ENCODE results near the gene ZMYND8. TPM values are rescaled to one million over a fixed set of nuclear protein-coding genes. Genes with fewer than 3 reads are reported as not detected.

Gene ZMYND8
- total and polyA plus RNA-seq, 2 donors (not counting 3 experiments of a cell fraction or from before 2014, with no cell fraction given), result 30.6 to 75.2 TPM

- peaks cover 40 to 44% of the 10 kb centered on the region in 2 experiments for H3K36me3 ChIP-seq (ENCODE audit: control insufficient read depth in 2 of 2, extremely low read depth in 1 of 2, insufficient read depth in 2 of 2, low read length in 2 of 2)
- no peak overlapping the region for H3K4me3 ChIP-seq (replicated peaks in 1 of 3; ENCODE audit: insufficient read depth in 1 of 3, low read depth in 1 of 3, low read length in 3 of 3)
- no peak overlapping the region for H3K27ac ChIP-seq (ENCODE audit: insufficient read depth, low read depth, low read length)
- H3K9me3 ChIP-seq (replicated peaks; ENCODE audit: control insufficient read depth, insufficient read depth, low read length), result no peaks in the 10 kb centered on the region
- BruUV-seq (replicated peaks), result no TSS peak
- H3K4me2 ChIP-seq (ENCODE audit: insufficient read depth, low read length), result no peak overlapping the region
- intact Hi-C loops (cut with micrococcal nuclease) (no loop called here), dilution Hi-C loops (cut with MboI; ENCODE audit: extremely low pct_ligation_motif_present, low sequenced_read_pairs) (no loop called here)
- H3K79me2 ChIP-seq (ENCODE audit: control insufficient read depth, insufficient read depth, low read length), result peaks cover 6% of the 10 kb centered on the region
- CTCF ChIA-PET, result no interaction called here
- POLR2A ChIA-PET, result interaction anchor here (0.6 kb wide), 1 partner anchor 421 kb away, joined by 3 read pairs; no protein-coding TSS in a partner anchor
- H3K4me1 ChIP-seq (ENCODE audit: control insufficient read depth, extremely low read depth, insufficient read depth, low read length), result peaks cover 6% of the 10 kb centered on the region
- no peak overlapping the region for H3K9ac ChIP-seq (replicated peaks; ENCODE audit: extremely low read depth, insufficient read depth, low read length)
- H4K20me1 ChIP-seq (replicated peaks; ENCODE audit: control insufficient read depth, extremely low read depth, insufficient read depth, low read length), result no peaks in the 10 kb centered on the region
- TF ChIP-seq JUN (IDR thresholded peaks at IDR 0.05; ENCODE audit: borderline replicate concordance, insufficient read depth, insufficient read length, low read depth) (no peak), FOS (IDR thresholded peaks at IDR 0.05; ENCODE audit: borderline replicate concordance, insufficient read depth, low read length) (no peak), POLR2AphosphoS5 (IDR thresholded peaks at IDR 0.05; ENCODE audit: insufficient read depth, low read depth, low read length) (no peak), CTCF (IDR thresholded peaks at IDR 0.05; ENCODE audit: extremely low read depth in 1 of 2, insufficient read depth in 1 of 2, low read depth in 1 of 2, low read length in 2 of 2) (no peak), EZH2 (IDR thresholded peaks at IDR 0.05; ENCODE audit: borderline replicate concordance, low read depth, low read length, severe bottlenecking) (no peak), POLR2A (IDR thresholded peaks at IDR 0.05; ENCODE audit: low read depth, low read length) (no peak)
- DNase-seq (ENCODE audit: low read depth, low spot score) (no peak), FAIRE-seq (no peak)
- no peaks in the 10 kb centered on the region for H3K27me3 ChIP-seq (ENCODE audit: control insufficient read depth in 2 of 2, insufficient read depth in 2 of 2, low read length in 2 of 2)
- no peaks in the 10 kb centered on the region for H3K9me1 ChIP-seq (replicated peaks; ENCODE audit: control insufficient read depth, extremely low read depth, insufficient read depth, low read length)
- H2AFZ ChIP-seq (ENCODE audit: low read depth, low read length), result no peak overlapping the region
Measured at GRCh38 chr20:47210470-47210869, 146.0 kb downstream of the ZMYND8 start.

All from endothelial cell of umbilical vein (primary cell).